ENCODE measurements around the gene CPNE4.

- TF ChIP-seq YY1 (IDR thresholded peaks at IDR 0.05; ENCODE audit: insufficient read depth, insufficient read length) (no peak), ZNF274 (IDR thresholded peaks at IDR 0.05; ENCODE audit: low read depth, low read length) (no peak), SUZ12 (IDR thresholded peaks at IDR 0.05; ENCODE audit: extremely low read depth, insufficient read depth, insufficient read length) (no peak)
Observed at GRCh38 chr3:131948806-131949205, 86.0 kb downstream of the CPNE4 start.
